Right hindlimb (tissue), 1 donor: Measurements from ENCODE around the gene TRAPPC6A.
"Not testable (repeated sequence)": the region's sequence is repeated elsewhere in the genome, so short reads cannot be mapped to it uniquely, and the experiment has no call there.

ENCODE experiments used
- DNase-seq: peaks from one replicate; pipeline ENCODE4 v3.0.0-alpha.2; 2018

Gene TRAPPC6A

GRCh38 chr19:45125975-45126493, 52.0 kb downstream of the TRAPPC6A start:
- no peak for DNase-seq

GRCh38 chr19:45125360-45125759, 52.7 kb downstream of the TRAPPC6A start:
- DNase-seq, result no peak

- no peak for DNase-seq
These were observed 54.0 kb downstream of the TRAPPC6A start for GRCh38 chr19:45124021-45124420.

GRCh38 chr19:45123440-45123850, 54.6 kb downstream of the TRAPPC6A start:
- DNase-seq, result no peak

- no peak for DNase-seq
These were observed 55.2 kb downstream of the TRAPPC6A start for GRCh38 chr19:45122832-45123231.

GRCh38 chr19:45121827-45122345, 56.2 kb downstream of the TRAPPC6A start:
- DNase-seq, result no peak

- no peak for DNase-seq
These were observed 58.5 kb downstream of the TRAPPC6A start for GRCh38 chr19:45119582-45119981.

GRCh38 chr19:45118591-45119355, 59.3 kb downstream of the TRAPPC6A start:
- not testable (repeated sequence) for DNase-seq

GRCh38 chr19:45118106-45118505, 59.9 kb downstream of the TRAPPC6A start:
- no peak for DNase-seq

GRCh38 chr19:45117671-45118070, 60.4 kb downstream of the TRAPPC6A start:
- DNase-seq, result no peak

- no peak for DNase-seq
These were observed 60.9 kb downstream of the TRAPPC6A start for GRCh38 chr19:45117167-45117594.

- DNase-seq, result peak; percentile 58
These were observed 62.0 kb downstream of the TRAPPC6A start for GRCh38 chr19:45115809-45116615.

GRCh38 chr19:45114116-45114515, 63.9 kb downstream of the TRAPPC6A start:
- no peak for DNase-seq

- DNase-seq, result no peak
These were observed 64.4 kb downstream of the TRAPPC6A start for GRCh38 chr19:45113628-45114027.
